ENCODE measurements around the gene HIC2. TPM values are rescaled to one million over a fixed set of nuclear protein-coding genes. Genes with fewer than 3 reads are reported as not detected.
A peak's percentile ranks its signal among the peaks of the same experiment; 100 is the strongest.
"Not testable (repeated sequence)": the region's sequence is repeated elsewhere in the genome, so short reads cannot be mapped to it uniquely, and the experiment has no call there.

Gene HIC2
- total and polyA plus RNA-seq, 2 experiments from 2014 or later = 0.34 to 1.7 TPM

DNA sequence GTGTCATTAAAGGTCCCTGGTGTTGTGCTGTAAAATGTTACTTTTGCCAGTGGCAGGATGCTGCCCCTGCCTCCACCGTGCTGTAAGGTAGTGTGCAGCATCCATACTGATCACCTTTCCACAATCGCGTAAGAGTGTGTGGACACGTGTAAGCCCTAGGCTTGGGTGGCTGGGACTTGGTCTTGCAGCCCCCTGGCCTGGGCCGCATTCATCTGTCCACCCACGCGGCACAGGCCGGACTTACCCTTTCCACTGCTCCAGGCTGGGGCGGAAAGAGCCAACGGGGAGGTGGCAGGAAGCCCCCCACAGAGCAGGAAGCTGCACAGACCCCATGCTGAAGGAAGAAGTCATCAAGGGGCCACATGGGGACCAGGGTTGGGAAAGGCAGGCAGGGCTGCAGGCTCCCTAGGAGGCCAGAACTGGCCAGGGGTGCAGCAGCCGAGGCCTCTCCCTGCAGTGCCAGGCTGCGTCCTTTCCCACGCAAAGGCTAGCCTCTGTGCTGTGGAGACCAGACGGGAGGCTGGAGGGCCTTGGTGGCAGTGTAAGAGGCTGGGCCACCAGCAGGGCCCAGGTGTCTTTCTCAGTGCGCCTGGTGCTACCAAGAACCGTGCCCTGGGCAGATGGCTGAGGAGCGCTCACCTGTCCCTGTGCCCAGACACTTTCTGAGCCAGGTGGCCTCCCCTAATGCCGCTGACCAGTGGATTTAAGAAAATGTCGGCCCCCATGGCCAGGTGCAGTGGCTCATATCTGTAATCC, 38.3 kb downstream of the HIC2 start:
- Histone ChIP-seq H3K79me2 (ENCODE audit: insufficient read depth) (no peaks in the 10 kb centered on the region), H3K36me3 (ENCODE audit: low read depth) (no peaks in the 10 kb centered on the region), H3K27ac (no peak overlapping the region), H3K4me2 (ENCODE audit: unreplicated experiment) (no peak overlapping the region), H3K4me3 (no peak overlapping the region), H3K4me1 (ENCODE audit: insufficient read depth) (no peaks in the 10 kb centered on the region), H3K9me2 (ENCODE audit: insufficient read depth) (no peaks in the 10 kb centered on the region), H3K9me3 (ENCODE audit: low read depth) (no peaks in the 10 kb centered on the region), H2AFZ (no peak overlapping the region), H4K20me1 (ENCODE audit: insufficient read depth) (no peaks in the 10 kb centered on the region), H3K9ac (no peak overlapping the region), H3K27me3 (replicated peaks; ENCODE audit: insufficient read depth) (no peaks in the 10 kb centered on the region), H3F3A (ENCODE audit: insufficient read depth) (no peaks in the 10 kb centered on the region)
- in situ Hi-C loops (cut with MboI) = loop anchor here (25.0 kb wide), 1 partner anchor 182 kb away; the partner anchor contains the start of genes CCDC116, SDF2L1 and YDJC
- DNase-seq = no peak
- no peak for TF ChIP-seq EZH2phosphoT487 (IDR thresholded peaks at IDR 0.05; ENCODE audit: insufficient read depth, low read depth)
- TF ChIP-seq EZH2 (IDR thresholded peaks at IDR 0.05; ENCODE audit: insufficient read depth, poor library complexity, severe bottlenecking) = no peak
- 90 to 91% methylated on average over 19 of the region's 19 CpGs for WGBS, 2 experiments (ENCODE audit: low coverage in 1 of 2, low lambda C conversion rate in 2 of 2, missing lambda C conversion rate in 2 of 2)

DNA sequence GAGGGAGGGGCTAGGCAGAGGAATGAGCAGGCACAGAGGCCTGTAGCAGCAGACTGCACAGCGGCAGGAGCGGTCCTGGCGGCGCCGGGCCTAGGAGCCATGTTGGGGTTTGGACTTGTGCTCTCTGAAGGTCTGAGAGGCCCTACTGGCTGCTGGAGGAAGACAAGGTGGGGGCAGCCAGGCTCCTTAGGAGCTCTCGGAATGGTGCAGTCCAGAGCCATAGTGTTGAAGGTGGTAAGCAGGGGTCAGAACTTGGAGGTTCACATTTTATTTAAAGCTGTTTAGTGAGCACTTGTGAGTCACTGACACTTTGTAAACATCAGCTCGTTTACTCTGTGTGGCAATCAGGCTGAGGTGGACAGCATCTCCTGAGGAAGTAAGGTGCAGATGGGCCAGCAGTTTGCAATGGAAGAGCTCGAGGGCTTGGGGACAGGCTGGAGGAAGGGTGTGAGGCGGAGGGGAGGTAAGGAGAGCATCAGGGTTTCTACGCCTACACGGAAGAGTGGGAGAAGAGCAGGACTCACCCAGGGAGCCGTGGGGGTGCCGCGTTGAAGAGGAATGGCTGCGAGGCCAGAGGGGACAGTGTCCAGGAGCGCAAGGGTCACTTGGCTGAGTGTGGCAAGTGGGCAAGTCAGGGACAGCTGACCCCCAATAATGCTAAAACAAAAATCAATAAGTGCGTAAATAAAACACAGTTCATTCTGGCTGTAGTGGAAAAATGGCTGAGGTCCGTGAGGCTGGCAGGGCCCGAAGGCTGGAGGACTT, 40.0 kb downstream of the HIC2 start:
- Histone ChIP-seq H3K36me3 (ENCODE audit: low read depth) (no peaks in the 10 kb centered on the region), H3K9ac (no peak overlapping the region), H3K9me2 (ENCODE audit: insufficient read depth) (no peaks in the 10 kb centered on the region), H2AFZ (no peak overlapping the region), H3K4me3 (no peak overlapping the region), H3F3A (ENCODE audit: insufficient read depth) (no peaks in the 10 kb centered on the region), H4K20me1 (ENCODE audit: insufficient read depth) (no peaks in the 10 kb centered on the region), H3K27ac (no peak overlapping the region), H3K27me3 (replicated peaks; ENCODE audit: insufficient read depth) (no peaks in the 10 kb centered on the region), H3K9me3 (ENCODE audit: low read depth) (no peaks in the 10 kb centered on the region), H3K4me2 (ENCODE audit: unreplicated experiment) (no peak overlapping the region), H3K79me2 (ENCODE audit: insufficient read depth) (no peaks in the 10 kb centered on the region), H3K4me1 (ENCODE audit: insufficient read depth) (no peaks in the 10 kb centered on the region)
- in situ Hi-C loops (cut with MboI) = loop anchor here (25.0 kb wide), 1 partner anchor 180 kb away; the partner anchor contains the start of genes CCDC116, SDF2L1 and YDJC
- TF ChIP-seq EZH2 (IDR thresholded peaks at IDR 0.05; ENCODE audit: insufficient read depth, poor library complexity, severe bottlenecking) = no peak
- TF ChIP-seq EZH2phosphoT487 (IDR thresholded peaks at IDR 0.05; ENCODE audit: insufficient read depth, low read depth) = no peak
- WGBS, 2 experiments (ENCODE audit: low coverage in 1 of 2, low lambda C conversion rate in 2 of 2, missing lambda C conversion rate in 2 of 2) = 93 to 95% methylated on average over 18 to 19 of the region's 19 CpGs
- no peak for DNase-seq

DNA sequence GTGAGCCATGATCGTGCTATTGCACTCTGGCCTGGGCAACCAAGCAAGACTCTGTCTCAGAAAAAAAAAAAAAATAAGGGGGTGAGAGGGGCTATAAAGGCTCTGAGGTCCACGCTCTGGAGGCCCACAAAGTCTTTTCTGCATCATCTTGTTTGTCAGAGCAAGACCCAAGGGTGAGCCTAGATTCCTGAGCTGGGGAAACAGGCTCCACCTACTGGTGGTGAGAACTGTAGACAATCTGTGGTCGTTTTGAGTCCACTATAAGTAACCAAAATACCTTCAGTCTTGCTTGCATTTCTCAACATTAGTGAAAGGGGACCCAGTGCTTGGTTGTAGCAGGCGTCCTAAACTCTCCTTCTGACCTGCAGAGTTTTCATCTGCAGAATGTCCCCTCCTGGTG, 45.5 kb downstream of the HIC2 start:
- H4K20me1 ChIP-seq (ENCODE audit: insufficient read depth); H3K27me3 ChIP-seq (replicated peaks; ENCODE audit: insufficient read depth); H3K9ac ChIP-seq; H3K4me2 ChIP-seq (ENCODE audit: unreplicated experiment); H3F3A ChIP-seq (ENCODE audit: insufficient read depth); DNase-seq; H3K4me1 ChIP-seq (ENCODE audit: insufficient read depth); H3K36me3 ChIP-seq (ENCODE audit: low read depth); H3K9me3 ChIP-seq (ENCODE audit: low read depth); H3K27ac ChIP-seq; H2AFZ ChIP-seq; H3K4me3 ChIP-seq; H3K79me2 ChIP-seq (ENCODE audit: insufficient read depth); H3K9me2 ChIP-seq (ENCODE audit: insufficient read depth): not testable (repeated sequence)
- 100% methylated on average over 1 of the region's 4 CpGs; no CpG with 5 or more reads in 1 of the 2 experiments for WGBS, 2 experiments (ENCODE audit: low coverage in 1 of 2, low lambda C conversion rate in 2 of 2, missing lambda C conversion rate in 2 of 2)
- in situ Hi-C loops (cut with MboI) = loop anchor here (25.0 kb wide), 1 partner anchor 175 kb away; the partner anchor contains the start of genes CCDC116, SDF2L1 and YDJC

DNA sequence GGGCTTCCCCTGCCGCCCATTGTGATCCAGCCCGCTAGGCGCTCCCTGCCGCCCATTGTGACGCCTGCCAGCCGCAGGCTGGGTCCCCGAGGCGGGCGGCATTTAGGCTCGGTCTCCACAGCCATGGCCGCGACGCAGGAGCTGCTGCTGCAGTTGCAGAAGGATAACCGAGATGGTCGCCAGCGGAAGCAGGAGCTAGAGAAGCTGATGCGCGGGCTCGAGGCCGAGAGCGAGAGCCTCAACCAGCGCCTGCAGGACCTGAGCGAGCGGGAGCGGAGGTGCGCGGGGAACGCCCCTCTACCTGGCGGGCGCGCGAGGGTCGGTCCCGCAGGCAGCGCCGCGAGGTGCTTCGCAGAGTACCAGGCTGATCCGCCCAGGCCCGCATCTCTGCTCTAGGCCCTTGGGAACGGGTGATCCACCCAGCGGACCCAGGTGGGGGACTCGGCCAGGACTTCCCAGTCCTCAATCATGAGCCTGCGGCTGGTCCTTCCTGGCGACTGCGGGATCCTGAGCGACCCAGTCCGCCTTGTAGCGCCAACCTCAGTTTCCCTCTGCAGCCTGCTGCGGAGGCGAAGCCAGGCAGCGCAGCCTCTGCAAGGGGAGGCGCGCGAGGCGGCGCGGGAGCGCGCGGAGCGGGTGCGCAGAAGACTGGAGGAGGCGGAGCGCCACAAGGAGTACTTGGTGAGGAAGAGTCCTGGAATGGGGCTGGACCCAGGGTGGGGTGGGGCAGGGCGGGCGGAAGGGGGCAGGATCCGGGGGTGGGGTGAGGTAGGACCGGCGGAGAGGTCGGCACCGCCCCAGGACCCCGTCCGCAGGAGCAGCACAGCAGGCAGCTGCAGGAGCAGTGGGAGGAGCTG, 50.4 kb downstream of the HIC2 start, which contains the start of gene TMEM191C:
Gene TMEM191C, plus strand, starts transcription at position 51 of the 857 bp plus-strand sequence. Its CDS starts 73 bp downstream, at position 124.
- not testable (repeated sequence) for H3K4me2 ChIP-seq (ENCODE audit: unreplicated experiment); H3K27me3 ChIP-seq (replicated peaks; ENCODE audit: insufficient read depth); H3K79me2 ChIP-seq (ENCODE audit: insufficient read depth); H3K9me3 ChIP-seq (ENCODE audit: low read depth); H3F3A ChIP-seq (ENCODE audit: insufficient read depth); H3K4me1 ChIP-seq (ENCODE audit: insufficient read depth); H3K9ac ChIP-seq; H3K27ac ChIP-seq; DNase-seq; H3K36me3 ChIP-seq (ENCODE audit: low read depth); H4K20me1 ChIP-seq (ENCODE audit: insufficient read depth); H3K9me2 ChIP-seq (ENCODE audit: insufficient read depth)
- in situ Hi-C loops (cut with MboI) = loop anchor here (25.0 kb wide), 1 partner anchor 170 kb away; the partner anchor contains the start of genes CCDC116, SDF2L1 and YDJC
- no CpG with 5 or more reads among the region's 74 CpGs for WGBS, 2 experiments (ENCODE audit: low coverage in 1 of 2, low lambda C conversion rate in 2 of 2, missing lambda C conversion rate in 2 of 2)
- Histone ChIP-seq H2AFZ (0 out of 2 replicates have a peak within 1 kb of the TSS, but pooled peaks have one; percentile 23), H3K4me3 (peak within 1 kb of the TSS; percentile 58)

DNA sequence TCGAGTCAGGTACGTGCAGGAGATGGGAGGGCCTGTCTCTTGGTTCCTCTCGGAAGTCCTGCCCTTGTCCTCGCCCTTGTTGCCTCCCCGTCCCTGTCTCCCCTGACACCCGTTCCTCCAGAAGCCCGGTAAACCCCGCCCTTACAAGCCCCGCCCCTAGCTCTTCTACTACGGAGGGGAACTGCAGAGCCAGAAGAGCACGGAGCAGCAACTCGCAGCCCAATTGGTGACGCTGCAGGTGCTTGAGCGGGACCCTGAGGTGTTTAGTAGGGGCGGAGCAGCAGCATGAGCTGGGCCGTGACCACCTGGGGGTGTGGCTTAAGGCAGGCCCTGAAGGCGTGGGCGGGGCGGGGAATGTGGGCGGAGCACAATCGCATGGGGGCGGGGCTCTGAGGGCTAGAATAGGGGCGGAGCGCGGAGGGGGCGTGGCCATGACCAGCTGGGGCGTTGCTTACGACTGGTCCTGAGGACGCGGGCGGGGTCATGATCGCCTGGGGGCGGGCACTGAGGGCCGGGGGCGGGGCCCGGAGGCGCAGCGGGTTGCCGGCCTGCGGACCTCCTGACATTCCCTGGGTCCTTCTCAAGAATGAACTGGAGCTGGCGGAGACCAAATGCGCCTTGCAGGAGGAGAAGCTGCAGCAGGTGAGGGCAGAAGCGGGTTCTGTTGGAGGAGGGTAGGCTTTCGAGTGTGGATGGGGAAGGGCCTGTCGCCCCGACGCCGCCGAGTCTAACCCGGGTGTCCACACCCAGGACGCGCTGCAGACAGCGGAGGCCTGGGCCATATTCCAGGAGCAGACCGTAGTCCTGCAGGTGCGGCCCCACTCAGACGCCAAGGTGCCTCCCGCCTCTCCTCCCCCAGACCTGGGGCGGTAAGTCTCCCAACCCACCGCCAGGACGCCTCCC, 51.3 kb downstream of the HIC2 start:
- in situ Hi-C loops (cut with MboI) = loop anchor here (25.0 kb wide), 1 partner anchor 169 kb away; the partner anchor contains the start of genes CCDC116, SDF2L1 and YDJC
- H3K4me3 ChIP-seq = peak overlapping the region; percentile 58
- not testable (repeated sequence) for H3K4me2 ChIP-seq (ENCODE audit: unreplicated experiment); H3K9me2 ChIP-seq (ENCODE audit: insufficient read depth); H3K27ac ChIP-seq; H3K27me3 ChIP-seq (replicated peaks; ENCODE audit: insufficient read depth); H3K79me2 ChIP-seq (ENCODE audit: insufficient read depth); H3K4me1 ChIP-seq (ENCODE audit: insufficient read depth); H3K9me3 ChIP-seq (ENCODE audit: low read depth); H3K36me3 ChIP-seq (ENCODE audit: low read depth); H3F3A ChIP-seq (ENCODE audit: insufficient read depth); H4K20me1 ChIP-seq (ENCODE audit: insufficient read depth); H3K9ac ChIP-seq
- DNase-seq = peak; percentile 71
- 0 out of 2 replicates have a peak overlapping the region, but pooled peaks have one; percentile 23 for H2AFZ ChIP-seq
- 0% methylated on average over 7 to 8 of the region's 60 CpGs for WGBS, 2 experiments (ENCODE audit: low coverage in 1 of 2, low lambda C conversion rate in 2 of 2, missing lambda C conversion rate in 2 of 2)

Measured in GM23248 (cell line).